Cerebellar nuclear complex (tissue), 1 donor: Measurements from ENCODE around the gene EEF1B2.
A peak's percentile ranks its signal among the peaks of the same experiment; 100 is the strongest.
"Not testable (repeated sequence)": the region's sequence is repeated elsewhere in the genome, so short reads cannot be mapped to it uniquely, and the experiment has no call there.

ENCODE experiments used
- DNase-seq, 2 experiments: peaks; one replicate each; lab custom pipeline; 2025; lab: John Stamatoyannopoulos, UW

The EEF1B2 gene

DNA sequence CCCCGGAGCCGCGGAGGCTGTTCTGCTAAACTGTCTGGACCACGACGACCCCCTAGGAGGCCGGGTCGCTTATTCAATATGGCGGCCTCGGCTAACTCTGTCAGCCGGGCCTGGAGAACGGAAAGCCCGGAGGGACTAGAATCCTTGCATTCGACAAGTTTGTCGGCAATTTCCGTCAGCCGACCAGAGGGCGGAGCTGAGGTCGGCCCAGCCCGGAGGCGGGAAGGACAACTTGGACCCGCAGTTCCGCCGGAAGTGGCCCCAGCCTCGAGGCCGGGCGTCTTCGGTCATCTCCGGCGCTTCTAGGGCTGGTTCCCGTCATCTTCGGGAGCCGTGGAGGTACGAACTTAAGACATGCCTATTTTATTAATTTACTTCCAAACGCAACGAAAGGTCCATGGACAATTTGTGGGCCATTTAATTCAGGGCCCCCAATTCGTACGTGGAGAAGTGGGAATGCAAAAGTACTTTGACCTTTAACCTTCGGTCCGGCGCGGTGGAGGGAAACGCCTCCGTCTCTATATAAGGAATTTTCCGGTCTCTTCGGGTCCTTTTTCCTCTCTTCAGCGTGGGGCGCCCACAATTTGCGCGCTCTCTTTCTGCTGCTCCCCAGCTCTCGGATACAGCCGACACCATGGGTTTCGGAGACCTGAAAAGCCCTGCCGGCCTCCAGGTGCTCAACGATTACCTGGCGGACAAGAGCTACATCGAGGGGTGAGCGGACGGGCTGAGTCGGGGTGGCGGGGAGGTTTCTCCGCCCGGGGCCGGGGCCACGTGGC lies at the start of gene EEF1B2, which contains the start of gene NDUFS1:
Gene EEF1B2, plus strand, starts transcription at position 550 of the 779 bp plus-strand sequence. Its CDS starts 85 bp downstream, at position 635.
Gene NDUFS1, minus strand, starts transcription at position 99 of the 779 bp plus-strand sequence. CDS start 5,766 bp downstream, outside the sequence.
- DNase-seq = peak; percentile 64 to 94

DNA sequence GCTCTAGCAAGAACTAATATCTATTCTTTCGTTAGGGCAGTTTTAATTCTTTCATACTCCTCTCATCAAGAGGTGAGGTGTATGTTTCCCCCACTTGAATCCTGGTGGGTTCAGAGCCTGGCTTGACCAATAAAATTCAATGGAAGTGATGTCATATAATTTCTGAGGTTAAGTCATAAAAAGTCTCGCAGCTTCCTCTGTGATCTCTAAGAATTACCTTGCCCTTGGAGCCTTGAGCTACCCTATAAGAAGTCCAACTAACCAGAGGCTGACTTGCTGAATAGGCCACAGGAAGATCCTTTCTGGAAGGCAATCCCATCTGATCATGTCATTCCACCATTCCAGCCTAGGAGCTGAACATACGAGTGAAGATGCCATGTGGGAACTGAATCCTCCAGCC lies 47.6 kb upstream of the EEF1B2 start:
- DNase-seq = no peak

DNA sequence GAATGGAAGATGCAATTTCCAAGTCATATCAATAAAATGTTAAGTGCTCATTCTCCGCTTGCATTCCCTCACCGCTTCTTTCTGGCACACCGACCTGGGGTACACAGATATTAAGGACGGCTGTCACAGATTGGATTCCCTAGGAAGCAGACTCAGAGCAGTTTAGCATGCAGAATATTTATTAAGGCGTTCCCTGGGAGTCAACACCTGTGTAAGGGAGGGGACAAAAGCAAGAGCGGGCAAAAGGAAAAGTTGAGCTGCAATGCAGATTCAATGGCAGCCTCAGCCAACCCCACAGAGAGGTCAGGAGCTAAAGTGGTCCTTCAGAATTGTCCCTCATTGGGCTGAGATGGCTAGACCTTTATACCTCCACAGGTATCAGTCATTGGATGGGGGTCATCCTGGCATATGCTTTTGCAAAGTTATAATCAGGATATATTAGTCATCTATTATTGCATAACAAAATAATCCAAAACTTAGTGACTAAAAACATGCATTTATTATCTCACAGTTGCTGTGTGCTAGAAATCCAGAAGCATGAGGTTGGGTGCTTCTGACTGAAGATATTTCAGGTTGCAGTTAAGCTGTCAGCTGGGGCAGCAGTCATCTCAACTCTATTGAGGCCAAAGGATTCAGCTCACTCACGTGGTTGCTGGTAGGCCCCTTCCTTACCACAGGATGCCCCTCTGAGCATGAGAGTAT lies 46.7 kb upstream of the EEF1B2 start:
- no peak for DNase-seq

DNA sequence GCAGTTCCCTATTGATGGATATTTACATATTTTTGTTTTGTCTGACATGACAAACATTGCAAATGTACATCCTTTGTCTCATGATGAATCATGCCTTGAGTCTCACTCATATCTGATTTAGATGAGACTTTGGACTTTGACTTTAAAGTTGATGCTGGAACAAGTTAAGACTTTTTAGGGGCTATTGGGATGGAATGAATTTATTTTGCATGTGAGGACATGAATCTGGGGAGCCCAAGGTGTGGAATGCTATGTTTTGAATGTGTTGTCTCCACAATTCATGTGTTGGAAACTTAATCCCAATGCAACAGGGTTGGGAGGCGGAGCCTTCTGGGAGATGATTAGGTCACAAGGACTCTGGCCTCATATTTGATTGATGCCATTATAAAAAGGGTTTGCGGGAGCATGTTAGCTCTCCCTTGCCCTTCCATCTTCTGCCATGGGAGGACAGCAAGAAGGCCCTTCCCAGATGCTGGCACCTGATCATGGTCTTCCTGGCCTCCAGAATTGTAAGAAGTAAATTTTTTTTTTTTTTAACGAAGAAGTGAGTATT lies 44.6 kb upstream of the EEF1B2 start:
- no peak for DNase-seq

DNA sequence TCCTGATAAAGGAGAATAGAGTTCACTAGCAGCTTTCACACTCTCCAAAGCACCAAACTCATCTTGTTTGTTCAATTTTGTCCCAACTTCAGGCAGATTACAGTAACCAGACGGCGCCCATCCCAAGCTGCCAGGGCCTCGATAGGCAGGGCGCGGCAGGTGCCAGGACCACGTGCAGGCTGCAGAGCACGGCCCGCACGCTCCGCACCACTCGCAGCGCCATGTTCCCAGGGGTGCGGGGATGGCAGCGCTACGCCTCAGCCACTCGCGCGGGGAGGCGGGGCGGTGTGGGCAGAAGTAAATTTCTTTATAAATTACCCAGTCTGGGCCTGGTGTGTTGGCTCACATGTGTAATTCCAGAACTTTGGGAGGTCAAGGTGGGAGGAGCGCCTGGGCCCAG lies 43.4 kb upstream of the EEF1B2 start:
- no peak for DNase-seq

DNA sequence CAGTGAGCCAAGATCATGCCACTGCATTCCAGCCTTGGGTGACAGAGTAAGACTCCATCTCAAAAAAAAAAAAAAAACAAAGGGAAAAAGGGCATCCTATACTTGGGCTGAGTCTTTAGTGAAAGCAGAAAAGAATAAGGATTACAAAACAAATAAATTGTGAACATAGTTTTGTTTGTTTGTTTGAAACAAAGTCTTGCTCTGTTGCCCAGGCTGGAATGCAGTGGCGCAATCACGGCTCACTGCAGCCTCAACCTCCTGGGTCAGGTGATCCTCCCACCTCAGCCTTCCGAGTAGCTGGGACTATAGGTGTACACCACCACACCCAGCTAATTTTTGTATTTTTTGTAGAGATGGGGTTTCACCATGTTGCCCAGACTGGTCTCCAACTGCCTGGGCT lies 37.1 kb upstream of the EEF1B2 start:
- not testable (repeated sequence) for DNase-seq

DNA sequence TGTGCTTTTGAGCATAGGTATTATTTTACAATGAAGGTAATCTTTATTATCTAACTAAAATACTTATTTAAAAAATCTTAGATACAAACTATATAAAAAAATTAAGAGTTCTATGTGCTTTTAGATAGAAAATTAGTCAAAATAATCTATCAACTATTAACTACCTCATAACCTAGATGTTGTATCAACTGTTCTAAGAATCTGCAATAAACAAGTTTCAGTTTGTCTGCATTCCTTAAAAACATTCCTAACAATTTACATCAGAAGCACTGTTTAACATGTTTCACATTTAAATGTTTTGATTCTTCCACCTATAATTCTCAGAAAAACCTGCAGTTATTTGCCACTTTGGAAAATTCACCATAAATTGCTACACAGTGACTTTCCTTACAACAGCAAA lies 33.8 kb upstream of the EEF1B2 start:
- DNase-seq = no peak

DNA sequence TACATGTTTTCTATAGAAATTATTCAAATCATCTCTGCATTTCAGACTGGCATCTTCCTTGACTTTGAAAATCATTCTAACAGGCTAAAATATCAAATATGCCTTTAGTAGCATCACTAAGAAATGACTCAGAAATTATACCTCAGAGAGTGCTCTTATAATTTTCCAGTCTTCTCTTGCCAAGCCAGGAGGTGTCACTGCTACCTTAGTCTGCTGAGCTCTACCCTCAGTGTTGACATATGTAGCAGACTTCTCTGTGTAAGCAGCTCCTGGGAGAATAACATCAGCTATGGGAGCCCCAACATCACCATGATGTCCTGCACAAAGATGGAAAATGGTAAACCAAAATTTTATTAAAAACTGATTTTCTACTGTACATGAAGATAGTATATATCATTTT lies 32.0 kb upstream of the EEF1B2 start:
- no peak for DNase-seq

DNA sequence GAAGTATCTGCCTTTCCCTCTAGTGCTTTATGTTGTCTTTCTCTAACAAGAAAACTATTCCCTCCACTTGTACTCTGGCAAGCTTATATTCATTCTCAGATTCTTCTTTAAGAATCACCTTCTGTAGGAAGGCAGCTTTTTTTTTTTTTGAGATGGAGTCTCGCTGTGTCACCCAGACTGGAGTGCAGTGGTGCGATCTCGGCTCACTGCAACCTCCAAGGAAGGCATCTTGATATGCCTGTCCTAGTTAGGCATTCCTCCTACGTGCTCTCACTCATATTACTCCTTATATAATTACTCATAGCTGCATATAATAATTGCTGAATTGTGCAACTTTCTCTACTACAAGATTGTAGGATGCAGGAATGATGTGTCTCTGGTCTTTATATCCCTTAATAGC lies 16.2 kb upstream of the EEF1B2 start:
- no peak for DNase-seq

DNA sequence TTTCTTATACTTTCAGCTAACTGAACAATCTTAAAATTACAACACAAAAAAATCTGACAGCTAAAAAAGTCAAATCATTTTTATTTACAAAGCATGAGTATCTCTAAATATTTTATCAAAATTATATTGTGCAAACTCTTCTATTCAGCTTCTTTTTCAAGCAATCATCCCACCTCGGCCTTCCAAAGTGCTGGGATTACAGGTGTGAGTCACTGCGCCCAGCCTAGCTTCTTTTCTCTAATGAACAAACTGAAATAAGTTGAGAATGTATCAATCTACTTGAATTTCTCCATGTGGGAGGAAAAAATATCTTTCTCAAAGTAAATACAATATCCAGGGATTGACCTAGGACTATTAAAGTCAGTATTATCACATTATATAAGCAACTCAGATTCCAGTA lies 15.3 kb upstream of the EEF1B2 start:
- DNase-seq = no peak

DNA sequence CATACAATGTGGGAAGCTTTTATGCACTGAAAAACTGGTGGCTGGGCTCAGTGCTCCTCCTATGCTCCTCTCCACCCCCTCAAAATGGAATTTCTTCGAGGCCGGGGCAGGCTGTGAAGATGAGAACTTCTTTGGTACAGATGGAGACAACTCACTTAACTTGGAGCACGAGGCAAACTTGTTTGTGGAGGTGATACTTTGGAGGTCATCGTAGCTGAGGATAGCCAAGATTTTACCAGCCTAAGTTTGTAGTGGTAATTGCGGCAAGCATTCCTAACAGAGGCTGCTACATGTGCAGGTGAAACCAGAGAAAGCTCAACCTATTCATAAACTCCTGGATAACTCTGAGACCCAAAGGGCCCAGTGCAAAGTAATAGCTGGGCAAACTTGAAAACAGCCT lies 14.0 kb upstream of the EEF1B2 start:
- DNase-seq = no peak

DNA sequence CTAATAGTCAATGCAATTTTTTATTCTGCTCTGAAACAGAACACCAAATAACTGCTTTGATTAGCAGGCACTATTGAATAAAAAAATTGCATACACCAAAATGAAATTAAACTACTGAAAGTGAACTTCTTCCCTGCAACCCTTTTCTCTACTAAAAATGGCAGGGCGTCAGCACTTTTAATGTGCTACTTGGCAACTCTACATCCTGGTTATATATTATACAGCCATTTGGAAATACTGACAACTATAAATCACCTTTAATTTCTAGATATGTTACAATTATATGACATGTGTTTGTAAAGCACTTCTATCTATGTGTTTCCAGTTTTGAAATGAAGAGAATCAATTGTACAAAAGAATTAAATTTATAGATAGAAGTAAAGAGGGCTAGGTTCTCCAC lies 10.4 kb upstream of the EEF1B2 start:
- no peak for DNase-seq

DNA sequence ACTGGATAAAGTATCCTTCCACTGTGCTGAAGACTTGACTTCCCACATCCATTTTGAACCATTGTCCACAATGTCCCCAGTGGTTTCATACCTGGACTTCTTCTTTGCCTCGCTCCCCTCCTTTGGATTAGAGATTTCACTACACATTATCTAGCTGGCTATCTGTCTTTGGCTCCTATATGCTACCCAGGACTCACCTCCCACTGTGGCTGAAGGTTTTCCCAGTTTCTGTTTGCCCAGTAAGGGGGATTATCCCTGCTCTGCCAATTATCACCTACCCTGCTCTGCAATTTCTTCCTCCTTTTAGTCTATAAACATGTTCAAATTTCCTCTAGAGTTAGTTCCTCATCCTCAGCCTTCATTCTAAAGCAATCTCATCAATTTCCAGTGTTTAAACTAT lies 9.5 kb upstream of the EEF1B2 start:
- no peak for DNase-seq

DNA sequence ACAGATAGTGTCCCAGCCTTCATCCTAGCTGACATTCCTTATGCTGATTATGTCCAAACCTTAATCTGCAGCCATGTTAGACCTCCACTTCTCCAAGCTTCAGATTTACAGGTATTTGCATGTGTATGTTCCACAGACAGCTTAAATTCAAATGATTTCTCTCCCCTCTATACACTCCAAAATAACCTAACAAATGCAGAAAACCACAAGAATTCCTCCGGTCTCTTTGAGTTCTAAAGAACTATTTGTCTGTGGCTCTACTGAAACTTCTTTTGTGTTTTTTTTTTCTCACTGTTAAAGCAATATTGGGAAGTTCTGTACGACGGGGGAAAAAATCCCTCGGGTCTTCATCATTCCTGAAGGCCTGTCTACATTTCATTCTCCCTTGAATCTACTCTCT lies 9.1 kb upstream of the EEF1B2 start:
- no peak for DNase-seq

DNA sequence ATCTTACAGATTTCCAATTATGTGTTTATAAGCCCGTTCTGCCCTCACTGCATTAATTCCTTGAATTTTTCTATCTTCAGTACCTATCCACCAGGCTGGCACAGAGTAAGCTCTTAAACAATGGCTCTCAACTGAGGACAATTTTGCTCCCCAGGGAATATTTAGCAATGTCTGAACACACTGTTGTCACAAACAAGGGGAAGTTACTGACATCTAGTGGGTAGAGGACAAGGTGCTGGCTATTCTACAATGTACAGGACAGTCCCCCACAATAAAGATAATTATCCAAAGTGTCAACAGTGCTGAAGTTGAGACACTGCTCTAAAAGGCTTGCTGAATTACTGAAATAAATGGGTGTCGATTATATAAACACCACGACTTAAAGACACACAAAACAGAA lies 5.5 kb upstream of the EEF1B2 start:
- DNase-seq = no peak

DNA sequence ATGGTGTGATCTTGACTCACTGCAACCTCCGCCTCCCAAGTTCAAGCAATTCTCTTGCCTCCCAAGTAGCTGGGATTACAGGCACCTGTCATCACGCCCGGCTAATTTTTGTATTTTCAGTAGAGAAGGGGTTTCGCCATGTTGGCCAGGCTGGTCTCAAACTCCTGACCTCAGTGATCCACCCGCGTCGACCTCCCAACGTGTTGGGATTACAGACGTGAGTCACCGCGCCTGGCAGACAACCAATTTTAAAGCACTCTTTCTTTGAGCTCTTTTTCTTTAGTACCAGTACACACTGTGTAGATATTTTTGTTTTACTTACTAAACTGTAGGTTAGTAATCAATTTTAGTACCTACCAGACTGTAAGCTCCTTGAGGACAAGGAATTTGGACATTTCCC lies 2.7 kb upstream of the EEF1B2 start:
- DNase-seq = not testable (repeated sequence)

DNA sequence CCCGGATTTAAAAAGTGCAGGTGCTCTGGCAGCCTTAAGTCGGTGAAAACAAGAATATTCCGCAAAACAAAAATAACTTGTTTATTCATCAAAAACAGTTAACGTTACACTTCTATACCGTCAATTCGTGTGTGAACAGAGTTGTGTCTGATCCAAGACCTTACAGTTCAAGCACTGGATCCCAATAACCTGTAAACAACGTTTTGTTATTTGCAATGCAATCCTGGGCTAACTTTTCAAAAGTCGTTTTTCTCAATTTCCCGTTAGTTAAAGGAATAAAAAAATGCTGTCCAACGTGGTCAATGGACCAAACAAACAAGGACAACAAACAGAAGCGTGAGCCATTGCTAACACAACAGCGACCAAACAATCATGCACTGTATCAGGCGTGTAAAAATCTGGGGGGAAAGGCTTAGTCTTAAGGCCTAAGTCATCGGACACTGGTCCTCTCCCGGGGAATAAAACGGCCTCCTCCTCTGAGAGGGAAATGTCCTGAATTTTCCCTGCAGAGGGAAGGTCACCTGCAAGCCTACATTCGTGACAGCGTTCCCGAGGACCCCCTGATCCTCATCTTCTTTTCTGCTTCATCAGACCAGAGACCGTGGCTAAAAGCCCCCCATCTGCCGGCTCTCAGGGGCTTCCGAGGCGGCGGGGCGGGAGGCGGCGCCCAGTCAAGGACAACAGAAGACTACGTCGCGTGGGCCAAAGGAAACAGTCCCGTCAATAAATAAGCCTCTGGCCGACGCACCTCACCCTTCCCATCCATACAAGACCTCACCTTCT lies 941 bp upstream of the EEF1B2 start:
- DNase-seq = no peak

DNA sequence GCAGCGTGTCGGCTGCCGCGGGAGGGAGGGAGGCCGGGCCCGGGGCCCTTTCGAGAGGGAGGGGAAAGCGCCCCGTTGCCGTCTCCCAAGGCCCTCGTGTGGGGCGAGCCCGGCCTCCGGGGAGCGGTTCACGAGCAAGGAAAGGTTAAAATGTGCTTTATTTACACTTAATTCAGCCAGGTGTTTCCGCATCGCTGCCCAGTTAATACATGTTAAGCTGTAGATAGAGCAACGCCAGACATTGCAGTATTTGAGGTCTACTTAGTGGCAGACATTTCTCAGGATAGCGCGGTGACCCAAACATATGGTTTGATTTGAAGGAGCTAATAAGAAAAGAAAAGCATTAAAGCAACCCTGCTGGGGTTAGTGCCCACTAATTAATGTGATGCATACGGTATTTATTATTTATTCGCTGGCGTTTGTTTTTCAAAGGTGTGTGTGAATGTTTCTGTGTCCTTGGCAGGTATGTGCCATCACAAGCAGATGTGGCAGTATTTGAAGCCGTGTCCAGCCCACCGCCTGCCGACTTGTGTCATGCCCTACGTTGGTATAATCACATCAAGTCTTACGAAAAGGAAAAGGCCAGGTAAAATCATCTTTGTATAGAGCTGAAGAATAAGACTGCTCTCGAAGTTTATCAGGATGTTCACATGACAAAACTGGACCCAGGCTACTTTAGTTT lies 571 bp downstream of the EEF1B2 start:
- no peak for DNase-seq

DNA sequence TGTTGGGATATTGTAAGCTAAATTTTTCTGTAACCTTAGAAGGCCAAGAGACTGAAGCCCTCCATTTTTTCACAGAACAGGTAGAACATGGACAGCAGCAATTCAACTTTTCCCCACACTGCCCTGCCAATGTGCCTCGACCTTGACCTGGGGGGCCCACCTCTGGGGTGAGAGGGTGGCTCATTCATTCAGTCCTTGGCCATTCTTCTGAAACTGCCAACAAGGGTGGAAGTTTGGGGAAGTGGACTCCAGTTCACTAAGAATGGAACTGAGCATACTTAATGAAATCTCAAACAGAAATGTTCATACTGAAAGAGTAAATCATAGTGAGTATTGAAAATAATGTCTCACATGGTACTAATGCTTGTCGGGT lies 1.1 kb downstream of the EEF1B2 start:
- DNase-seq = no peak

DNA sequence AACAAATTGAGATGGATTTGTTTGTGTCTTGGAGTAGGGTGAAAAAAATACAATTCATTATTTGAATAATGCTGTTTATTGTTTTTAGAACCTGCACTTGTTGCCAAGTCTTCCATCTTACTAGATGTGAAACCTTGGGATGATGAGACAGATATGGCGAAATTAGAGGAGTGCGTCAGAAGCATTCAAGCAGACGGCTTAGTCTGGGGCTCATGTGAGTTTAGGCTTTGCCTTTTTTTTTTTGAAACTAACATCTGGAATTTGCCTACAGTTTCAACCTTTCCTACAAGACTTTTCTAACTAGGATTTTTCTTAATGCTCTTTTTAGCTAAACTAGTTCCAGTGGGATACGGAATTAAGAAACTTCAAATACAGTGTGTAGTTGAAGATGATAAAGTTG lies 2.7 kb downstream of the EEF1B2 start:
- DNase-seq = not testable (repeated sequence)

DNA sequence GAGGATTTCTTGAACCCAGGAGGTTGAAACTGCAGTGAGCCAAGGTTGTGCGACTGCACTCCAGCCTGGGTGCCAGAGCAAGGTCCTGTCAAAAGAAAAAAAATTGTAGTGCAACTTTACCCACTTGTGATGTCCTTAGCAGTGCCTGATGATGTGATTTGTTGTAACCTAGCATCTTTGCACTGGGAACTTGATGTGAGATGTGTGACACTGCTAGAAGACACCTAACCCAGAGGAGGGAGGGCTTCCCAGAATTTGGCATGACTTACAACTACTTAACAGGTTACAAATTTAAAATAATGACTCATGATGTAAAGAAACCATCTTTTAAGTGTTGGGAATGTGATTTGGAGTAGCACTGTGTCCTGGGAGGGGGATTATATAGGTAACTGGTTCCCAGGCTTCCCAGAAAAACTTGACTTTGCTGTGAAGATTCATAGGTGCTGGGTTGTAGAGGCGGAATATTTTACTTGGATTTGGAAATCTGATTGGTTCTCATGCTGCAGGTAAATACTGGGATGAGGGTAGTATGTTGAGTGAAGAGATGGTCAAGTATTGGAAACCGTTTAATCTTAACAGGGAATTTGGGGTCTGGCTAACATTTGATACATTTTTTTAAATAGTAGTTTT lies 3.7 kb downstream of the EEF1B2 start:
- DNase-seq = no peak
